HCT116 (cell line): Measurements from ENCODE around the gene ADGRE3. TPM values are rescaled to one million over a fixed set of nuclear protein-coding genes. Genes with fewer than 3 reads are reported as not detected.

Experiments
- ATAC-seq: fragments of 200-7000 bp; cut with Tn5 transposase; 2 replicates; pipeline ENCODE4 v1.9.1; 2020; ENCODE audit warnings: mild to moderate bottlenecking, moderate library complexity
- BruUV-seq: library from RNA; stranded (reverse); fragments of 400-500 nt; replicated peaks from 2 replicates; lab custom pipeline; 2021; lab: Mats Ljungman, UMichigan
- CTCF ChIA-PET: fragments of 300-600 bp; sonication (Branson Sonifier 250); formaldehyde crosslinking; loops from one replicate; lab custom pipeline; 2021; ENCODE audit warnings: antibody characterized with exemption; lab: Charles Lee
- POLR2A ChIA-PET: fragments of 300-600, 350-600 bp; sonication (Branson Sonifier 250); formaldehyde crosslinking; loops from one replicate; lab custom pipeline; 2021; ENCODE audit warnings: antibody characterized with exemption; lab: Charles Lee
- RAD21 ChIA-PET, 2 experiments: fragments of 300-600 bp; sonication (Branson Sonifier 250); formaldehyde crosslinking; loops; one replicate each; lab custom pipeline; 2023; ENCODE audit warnings: low total read pairs in 2 of 2; ENCODE audit not compliant: uncharacterized antibody in 2 of 2, unreplicated experiment in 2 of 2, low non-redundant PET in 1 of 2; lab: Charles Lee
- DNase-seq: peaks from one replicate; pipeline ENCODE4 v3.0.0-alpha.2; 2010; ENCODE audit warnings: low read depth, low spot score
- H2AFZ ChIP-seq: fragments of 200-600 bp; shearing (Covaris generic), sonication (generic); 2 replicates; pipeline ENCODE4 v1.6.1; 2017; ENCODE audit warnings: low read depth, mixed run types, mixed read lengths, antibody characterized with exemption, low read length; ENCODE audit not compliant: poor library complexity, severe bottlenecking
- H3K27ac ChIP-seq: 2 replicates; pipeline ENCODE4 v1.5.1; 2012; ENCODE audit warnings: low read depth, low read length
- H3K27me3 ChIP-seq: fragments of 200-600 bp; sonication (generic); 2 replicates; pipeline ENCODE4 v1.6.1; 2016; ENCODE audit warnings: mixed run types, low read length, mixed read lengths; ENCODE audit not compliant: insufficient read depth
- H3K36me3 ChIP-seq, 2 experiments: fragments of 200-500 bp in 1 of 2; fragments of 200-600 bp in 1 of 2; sonication (Bioruptor generic) in 1 of 2; sonication (generic) in 1 of 2; 2 replicates each; pipeline versions ENCODE4 v1.5.1 to v1.6.1; 2014 to 2016; ENCODE audit warnings: low read length in 2 of 2, inconsistent platforms in 1 of 2, mixed read lengths in 1 of 2, mixed run types in 1 of 2; ENCODE audit not compliant: insufficient read depth in 2 of 2, control insufficient read depth in 1 of 2
- H3K4me1 ChIP-seq, 2 experiments: fragments of 200-600 bp in 1 of 2; sonication (generic) in 1 of 2; 2 replicates each; pipeline versions ENCODE4 v1.5.1 to v1.6.1; 2012 to 2017; ENCODE audit warnings: low read length in 2 of 2, inconsistent platforms in 1 of 2, mild to moderate bottlenecking in 1 of 2, mixed read lengths in 1 of 2, mixed run types in 1 of 2, moderate library complexity in 1 of 2; ENCODE audit not compliant: insufficient read depth in 2 of 2, control insufficient read depth in 1 of 2
- H3K4me2 ChIP-seq: fragments of 200-600 bp; sonication (generic); 2 replicates; pipeline ENCODE4 v1.6.1; 2017; ENCODE audit warnings: mixed run types, low read length, mixed read lengths
- H3K4me3 ChIP-seq, 2 experiments: fragments of 200-600 bp in 1 of 2; sonication (generic) in 1 of 2; replicated peaks in 1 of 2; 2 replicates each; pipeline ENCODE4 v1.5.1; 2011 to 2016; ENCODE audit warnings: low read length in 2 of 2, control low read depth in 1 of 2, low read depth in 1 of 2, mild to moderate bottlenecking in 1 of 2, mixed read lengths in 1 of 2, mixed run types in 1 of 2
- H3K79me2 ChIP-seq: fragments of 200-600 bp; sonication (generic); 2 replicates; pipeline ENCODE4 v1.6.1; 2017; ENCODE audit warnings: mild to moderate bottlenecking, mixed run types, low read length, moderate library complexity, mixed read lengths; ENCODE audit not compliant: insufficient read depth
- H3K9ac ChIP-seq: fragments of 200-600 bp; sonication (generic); 2 replicates; pipeline ENCODE4 v1.6.1; 2016; ENCODE audit warnings: low read length, mixed read lengths
- H3K9me2 ChIP-seq: fragments of 200-600 bp; sonication (generic), shearing (Covaris generic); 2 replicates; pipeline ENCODE4 v1.6.1; 2017; ENCODE audit warnings: mixed run types, mild to moderate bottlenecking, moderate library complexity; ENCODE audit not compliant: insufficient read depth
- H3K9me3 ChIP-seq, 2 experiments: fragments of 200-500 bp in 1 of 2; fragments of 200-600 bp in 1 of 2; sonication (Bioruptor generic) in 1 of 2; sonication (generic) in 1 of 2; 2 replicates each; pipeline ENCODE4 v1.6.1; 2014 to 2017; ENCODE audit warnings: low read length in 2 of 2, mixed read lengths in 2 of 2, inconsistent platforms in 1 of 2, low read depth in 1 of 2, mild to moderate bottlenecking in 1 of 2, mixed run types in 1 of 2, moderate library complexity in 1 of 2; ENCODE audit not compliant: control insufficient read depth in 1 of 2, insufficient read depth in 1 of 2
- H4K20me1 ChIP-seq: fragments of 200-600 bp; sonication (generic), shearing (Covaris generic); 2 replicates; pipeline ENCODE4 v1.6.1; 2017; ENCODE audit warnings: mixed run types, mild to moderate bottlenecking, moderate library complexity; ENCODE audit not compliant: insufficient read depth
- CBX3 ChIP-seq: IDR thresholded peaks from 2 replicates; pipeline ENCODE4 v1.6.1; 2012; ENCODE audit warnings: low read depth
- EGR1 ChIP-seq: IDR thresholded peaks from 2 replicates; pipeline ENCODE4 v1.6.1; 2012; ENCODE audit warnings: low read depth
- EZH2phosphoT487 ChIP-seq: fragments of 200-600 bp; IDR thresholded peaks from 2 replicates; pipeline ENCODE4 v1.6.1; 2018; ENCODE audit warnings: antibody characterized with exemption, borderline replicate concordance
- FOSL1 ChIP-seq: IDR thresholded peaks from 2 replicates; pipeline ENCODE4 v1.6.1; 2012; ENCODE audit warnings: low read depth
- JUND ChIP-seq: IDR thresholded peaks from 2 replicates; pipeline ENCODE4 v1.6.1; 2012
- POLR2A ChIP-seq: IDR thresholded peaks from 2 replicates; pipeline ENCODE4 v1.7.0; 2011; ENCODE audit warnings: borderline replicate concordance; ENCODE audit not compliant: insufficient read depth, insufficient read length; ENCODE audit errors: extremely low read depth
- REST ChIP-seq: IDR thresholded peaks from 2 replicates; pipeline ENCODE4 v1.6.1; 2012; ENCODE audit warnings: low read depth
- SIN3A ChIP-seq: IDR thresholded peaks from 2 replicates; pipeline ENCODE4 v1.6.1; 2012; ENCODE audit warnings: low read depth
- SP1 ChIP-seq: IDR thresholded peaks from 2 replicates; pipeline ENCODE4 v1.6.1; 2012; ENCODE audit warnings: low read depth
- SRF ChIP-seq: IDR thresholded peaks from 2 replicates; pipeline ENCODE4 v1.6.1; 2012; ENCODE audit warnings: low read depth
- TCF7L2 ChIP-seq: IDR thresholded peaks from 2 replicates; pipeline ENCODE4 v1.7.0; 2011; ENCODE audit warnings: borderline replicate concordance, inconsistent platforms; ENCODE audit not compliant: insufficient read depth, insufficient read length; ENCODE audit errors: extremely low read depth
- YY1 ChIP-seq: IDR thresholded peaks from 2 replicates; pipeline ENCODE4 v1.6.1; 2011; ENCODE audit warnings: low read length, low read depth, moderate library complexity, mild to moderate bottlenecking; ENCODE audit not compliant: insufficient replicate concordance; ENCODE audit errors: extremely low read depth
- ZFX ChIP-seq: fragments of 450-650 bp; IDR thresholded peaks from 2 replicates; pipeline ENCODE4 v1.6.1; 2017
- intact Hi-C: fragments of 100-400 bp; cut with micrococcal nuclease; formaldehyde crosslinking; loops from 2 replicates; pipeline ENCODE4 v1.10.0; 2022
- total RNA-seq: library from RNA; stranded (reverse); gene quantifications from one replicate; pipeline ENCODE4 v1.2.1, GENCODE V29; 2021; ENCODE audit not compliant: unreplicated experiment

ADGRE3 gene
- total RNA-seq, 1 experiment from 2014 or later, result not detected

- BruUV-seq, result no TSS peak
- H3K36me3 ChIP-seq, result no peaks in the 10 kb centered on the region
- ChIA-PET POLR2A (no interaction called here), RAD21 (no interaction called here), CTCF (no interaction called here)
- H3K4me3 ChIP-seq, result no peak overlapping the region
- H3K27ac ChIP-seq, result no peak overlapping the region
- ATAC-seq, result no peak
- no peaks in the 10 kb centered on the region for H4K20me1 ChIP-seq
- H3K9me2 ChIP-seq, result no peaks in the 10 kb centered on the region
- no peak overlapping the region for H3K9ac ChIP-seq
- intact Hi-C loops, result no loop called here
- DNase-seq, result no peak
- no peaks in the 10 kb centered on the region for H3K27me3 ChIP-seq
- TF ChIP-seq ZFX (no peak), POLR2A (no peak), YY1 (no peak), SRF (no peak), EZH2phosphoT487 (no peak), EGR1 (no peak), TCF7L2 (no peak), CBX3 (no peak), REST (no peak), SP1 (no peak), SIN3A (no peak), FOSL1 (no peak), JUND (no peak)
- H2AFZ ChIP-seq, result no peak overlapping the region
- no peaks in the 10 kb centered on the region for H3K79me2 ChIP-seq
- H3K4me2 ChIP-seq, result no peak overlapping the region
- no peaks in the 10 kb centered on the region for H3K4me1 ChIP-seq
- no peaks in the 10 kb centered on the region; a peak in 2 of 4 replicates for H3K9me3 ChIP-seq
These were observed 34.9 kb downstream of the ADGRE3 start for GRCh38 chr19:14639536-14640277.
